NCI-H2196 (cell line): ENCODE data around the gene MS4A1.
"Not testable (repeated sequence)": the region's sequence is repeated elsewhere in the genome, so short reads cannot be mapped to it uniquely, and the experiment has no call there.

Experiments
- DNase-seq: peaks from one replicate; lab custom pipeline; 2025; ENCODE audit not compliant: unreplicated experiment; lab: John Stamatoyannopoulos, UW

Gene MS4A1

GRCh38 chr11:60455531-60456042 is at the start of gene MS4A1:
MS4A1 (plus strand) TSS chr11:60455847; CDS start chr11:60462375, 6,528 bp downstream.
- no peak for DNase-seq

- no peak for DNase-seq
Observed at GRCh38 chr11:60420015-60420414, 35.6 kb upstream of the MS4A1 start.

- DNase-seq: no peak
Observed at GRCh38 chr11:60422609-60423008, 33.0 kb upstream of the MS4A1 start.

- peak; percentile 56 for DNase-seq
Observed at GRCh38 chr11:60428517-60428916, 27.1 kb upstream of the MS4A1 start.

- DNase-seq: no peak
Observed at GRCh38 chr11:60429272-60429671, 26.4 kb upstream of the MS4A1 start, which contains the start of gene MS4A5. MS4A5 (plus strand) TSS chr11:60429572; CDS start chr11:60429675, 103 bp downstream.

- DNase-seq: no peak
Observed at GRCh38 chr11:60431251-60431650, 24.4 kb upstream of the MS4A1 start.

GRCh38 chr11:60433401-60433800 is 22.2 kb upstream of the MS4A1 start:
- DNase-seq: no peak

GRCh38 chr11:60447070-60447469 is 8.6 kb upstream of the MS4A1 start:
- DNase-seq: no peak

GRCh38 chr11:60447846-60448245 is 7.8 kb upstream of the MS4A1 start:
- DNase-seq: no peak

GRCh38 chr11:60451185-60451584 is 4.5 kb upstream of the MS4A1 start:
- DNase-seq: not testable (repeated sequence)

GRCh38 chr11:60454212-60454611 is 1.4 kb upstream of the MS4A1 start:
- no peak for DNase-seq

- DNase-seq: no peak
Observed at GRCh38 chr11:60457576-60457975, 1.9 kb downstream of the MS4A1 start.

- DNase-seq: no peak
Observed at GRCh38 chr11:60459345-60459744, 3.7 kb downstream of the MS4A1 start.

- DNase-seq: no peak
Observed at GRCh38 chr11:60468829-60469228, 13.2 kb downstream of the MS4A1 start.

- DNase-seq: no peak
Observed at GRCh38 chr11:60469723-60470122, 14.1 kb downstream of the MS4A1 start.

GRCh38 chr11:60477035-60477445 is 21.4 kb downstream of the MS4A1 start:
- DNase-seq: no peak

- no peak for DNase-seq
Observed at GRCh38 chr11:60482361-60482760, 26.7 kb downstream of the MS4A1 start.

GRCh38 chr11:60485987-60486386 is 30.3 kb downstream of the MS4A1 start:
- no peak for DNase-seq

GRCh38 chr11:60492488-60493009 is 36.9 kb downstream of the MS4A1 start, which contains the start of gene MS4A12:
MS4A12 (plus strand) TSS chr11:60492778; CDS start chr11:60497319, 4,541 bp downstream.
- DNase-seq: no peak

GRCh38 chr11:60493454-60493853 is 37.8 kb downstream of the MS4A1 start:
- no peak for DNase-seq

- no peak for DNase-seq
Observed at GRCh38 chr11:60498399-60498798, 42.8 kb downstream of the MS4A1 start.

GRCh38 chr11:60498853-60499252 is 43.2 kb downstream of the MS4A1 start:
- DNase-seq: no peak

- DNase-seq: no peak
Observed at GRCh38 chr11:60500276-60500910, 44.7 kb downstream of the MS4A1 start.
